OCI-LY7 (cell line): Measurements from ENCODE around the gene STK32C. TPM values are rescaled to one million over a fixed set of nuclear protein-coding genes. Genes with fewer than 3 reads are reported as not detected.

Experiments used
- BruUV-seq: library from RNA; stranded (reverse); fragments of 400-500 nt; replicated peaks from 2 replicates; lab custom pipeline; 2021; lab: Mats Ljungman, UMichigan
- CTCF ChIA-PET: fragments of 300-600 bp; sonication (Branson Sonifier 250); formaldehyde crosslinking; loops from one replicate; lab custom pipeline; 2022; ENCODE audit warnings: antibody characterized with exemption; ENCODE audit not compliant: unreplicated experiment; lab: Charles Lee
- POLR2A ChIA-PET: fragments of 300-600 bp; sonication (Branson Sonifier 250); formaldehyde crosslinking; loops from one replicate; lab custom pipeline; 2022; ENCODE audit warnings: antibody characterized with exemption; lab: Charles Lee
- DNase-seq: peaks from one replicate; pipeline ENCODE4 v3.0.0-alpha.2; 2015; ENCODE audit warnings: low spot score
- H2AFZ ChIP-seq: fragments of 200-600 bp; sonication (generic), shearing (Covaris generic); 2 replicates; pipeline ENCODE4 v1.6.1; 2014; ENCODE audit warnings: mild to moderate bottlenecking, antibody characterized with exemption, low read length, moderate library complexity
- H3K27ac ChIP-seq: fragments of 200-600 bp; sonication (generic); 2 replicates; pipeline ENCODE4 v1.5.1; 2014; ENCODE audit warnings: mixed run types, low read depth, mild to moderate bottlenecking, moderate library complexity, low read length, inconsistent platforms; ENCODE audit not compliant: poor library complexity, severe bottlenecking
- H3K36me3 ChIP-seq: fragments of 200-600 bp; sonication (generic); 2 replicates; pipeline ENCODE4 v1.6.1; 2014; ENCODE audit warnings: mild to moderate bottlenecking, antibody characterized with exemption, low read length, moderate library complexity, mixed read lengths; ENCODE audit not compliant: insufficient read depth
- H3K4me1 ChIP-seq: fragments of 200-600 bp; sonication (generic); 2 replicates; pipeline ENCODE4 v1.5.1; 2014; ENCODE audit warnings: mild to moderate bottlenecking, low read length; ENCODE audit not compliant: insufficient read depth, poor library complexity, severe bottlenecking
- H3K4me2 ChIP-seq: fragments of 200-600 bp; sonication (generic); 2 replicates; pipeline ENCODE4 v1.6.1; 2014; ENCODE audit warnings: mild to moderate bottlenecking, low read length
- H3K4me3 ChIP-seq: fragments of 200-600 bp; sonication (generic); 2 replicates; pipeline ENCODE4 v1.5.1; 2014; ENCODE audit warnings: mild to moderate bottlenecking, low read depth, low read length; ENCODE audit not compliant: poor library complexity, severe bottlenecking
- H3K79me2 ChIP-seq: fragments of 200-600 bp; sonication (generic); 2 replicates; pipeline ENCODE4 v1.6.1; 2016; ENCODE audit warnings: low read depth, mild to moderate bottlenecking, low read length, moderate library complexity, mixed read lengths; ENCODE audit not compliant: insufficient read depth
- H3K9me2 ChIP-seq: fragments of 200-600 bp; sonication (generic); 2 replicates; pipeline ENCODE4 v1.6.1; 2016; ENCODE audit warnings: mild to moderate bottlenecking, low read length, mixed read lengths; ENCODE audit not compliant: insufficient read depth
- H3K9me3 ChIP-seq: fragments of 200-600 bp; sonication (generic); 2 replicates; pipeline ENCODE4 v1.6.1; 2014; ENCODE audit warnings: mild to moderate bottlenecking, mixed run types, low read length, mixed read lengths
- H4K20me1 ChIP-seq: fragments of 200-600 bp; sonication (generic); 2 replicates; pipeline ENCODE4 v1.6.1; 2014; ENCODE audit warnings: mild to moderate bottlenecking, antibody characterized with exemption, low read length, moderate library complexity, mixed read lengths; ENCODE audit not compliant: insufficient read depth
- EZH2phosphoT487 ChIP-seq: fragments of 200-600 bp; sonication (generic); IDR thresholded peaks from 2 replicates; pipeline ENCODE4 v1.6.1; 2018; ENCODE audit warnings: low read depth, borderline replicate concordance, mild to moderate bottlenecking, mixed run types, antibody characterized with exemption, low read length, moderate library complexity, mixed read lengths
- intact Hi-C: fragments of 100-400 bp; cut with micrococcal nuclease; formaldehyde crosslinking; loops from one replicate; pipeline ENCODE4 v1.10.0; 2022; ENCODE audit not compliant: unreplicated experiment
- total RNA-seq, 2 experiments: library from RNA; depleted of rRNA in 1 of 2; stranded (reverse); fragments of >200 nt in 1 of 2; shearing (Covaris generic) in 1 of 2; gene quantifications; 2 replicates each; pipeline ENCODE4 v1.2.3, GENCODE V29; 2014 to 2022
- TF ChIP-seq, protein P1 (sequence below): fragments of 200-600 bp; sonication (generic); conservative IDR thresholded peaks from 2 replicates; pipeline ENCODE4 v1.5.1; 2014; ENCODE audit warnings: mild to moderate bottlenecking, antibody characterized with exemption, low read length, moderate library complexity, mixed read lengths

Gene STK32C
- total RNA-seq, 2 experiments from 2014 or later = 13.1 to 30.4 TPM

DNA sequence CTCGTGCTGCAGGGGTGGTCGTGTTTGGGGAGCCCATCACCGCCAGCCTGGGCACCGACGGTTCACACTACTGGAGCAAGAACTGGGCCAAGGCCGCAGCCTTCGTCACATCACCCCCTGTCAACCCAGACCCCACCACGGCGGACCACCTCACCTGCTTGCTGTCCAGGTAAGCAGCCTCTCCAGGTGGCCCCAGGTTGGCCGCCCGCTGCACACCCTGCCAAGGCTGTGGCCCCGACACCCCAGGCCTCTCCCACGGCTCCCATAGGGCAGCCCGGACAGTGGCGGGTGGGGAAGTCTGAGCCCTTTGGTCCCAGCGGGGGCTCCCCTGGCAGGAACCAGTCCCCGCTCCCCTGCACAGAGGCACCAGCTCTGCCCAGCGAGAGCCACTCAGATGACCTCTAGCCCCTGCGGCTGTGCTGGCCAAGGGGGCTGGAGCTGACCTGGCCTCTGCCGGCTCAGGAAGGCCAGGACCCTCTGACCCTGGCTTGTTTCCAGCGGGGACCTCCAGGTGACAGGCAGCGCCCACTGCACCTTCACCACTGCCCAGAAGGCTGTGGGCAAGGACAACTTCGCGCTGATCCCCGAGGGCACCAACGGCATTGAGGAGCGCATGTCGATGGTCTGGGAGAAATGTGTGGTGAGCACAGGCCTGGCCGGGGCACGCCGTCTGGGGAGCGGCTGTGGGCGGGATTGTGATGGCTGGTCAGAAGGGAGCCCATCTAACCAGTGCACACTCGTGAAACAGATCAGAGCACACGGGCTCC lies 107.2 kb downstream of the STK32C start:
- DNase-seq = no peak
- CTCF ChIA-PET = no interaction called here

DNA sequence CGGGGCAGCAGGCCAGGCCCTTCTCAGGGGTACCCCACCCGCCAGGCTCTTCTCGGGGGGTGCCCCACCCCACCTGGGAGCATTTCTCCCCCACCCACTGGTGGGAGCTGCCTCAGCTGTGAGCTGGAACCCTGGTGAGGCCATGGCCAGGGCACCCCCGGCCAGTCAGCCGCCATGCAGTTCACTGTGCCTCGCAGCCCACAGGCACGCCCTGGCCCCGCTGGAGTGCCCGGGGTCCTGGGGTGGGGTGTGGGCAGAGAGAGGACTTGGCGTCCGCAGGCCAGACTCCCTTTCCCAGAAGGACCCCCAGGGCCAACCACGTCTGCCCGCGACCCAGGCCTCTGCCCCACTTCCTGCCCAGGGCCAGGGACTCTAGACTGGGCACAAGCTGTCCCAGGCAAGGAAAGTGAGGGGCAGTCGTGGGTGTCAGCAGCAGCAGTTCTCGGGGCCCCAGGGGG lies 107.9 kb downstream of the STK32C start:
- POLR2A ChIA-PET = no interaction called here

More for the DNA sequence above, 107.2 kb downstream of the STK32C start:
- POLR2A ChIA-PET = no interaction called here
- H3K4me3 ChIP-seq = no peak overlapping the region
- no peaks in the 10 kb centered on the region for H4K20me1 ChIP-seq
- no peaks in the 10 kb centered on the region for H3K9me2 ChIP-seq
- no peak overlapping the region for H3K27ac ChIP-seq
- no peak overlapping the region for H3K4me2 ChIP-seq
- H3K79me2 ChIP-seq = no peaks in the 10 kb centered on the region
- no peak overlapping the region for H2AFZ ChIP-seq
- intact Hi-C loops = no loop called here
- no TSS peak for BruUV-seq
- no peaks in the 10 kb centered on the region for H3K9me3 ChIP-seq
- no peaks in the 10 kb centered on the region for H3K36me3 ChIP-seq
- H3K4me1 ChIP-seq = no peaks in the 10 kb centered on the region
- TF ChIP-seq, protein P1, sequence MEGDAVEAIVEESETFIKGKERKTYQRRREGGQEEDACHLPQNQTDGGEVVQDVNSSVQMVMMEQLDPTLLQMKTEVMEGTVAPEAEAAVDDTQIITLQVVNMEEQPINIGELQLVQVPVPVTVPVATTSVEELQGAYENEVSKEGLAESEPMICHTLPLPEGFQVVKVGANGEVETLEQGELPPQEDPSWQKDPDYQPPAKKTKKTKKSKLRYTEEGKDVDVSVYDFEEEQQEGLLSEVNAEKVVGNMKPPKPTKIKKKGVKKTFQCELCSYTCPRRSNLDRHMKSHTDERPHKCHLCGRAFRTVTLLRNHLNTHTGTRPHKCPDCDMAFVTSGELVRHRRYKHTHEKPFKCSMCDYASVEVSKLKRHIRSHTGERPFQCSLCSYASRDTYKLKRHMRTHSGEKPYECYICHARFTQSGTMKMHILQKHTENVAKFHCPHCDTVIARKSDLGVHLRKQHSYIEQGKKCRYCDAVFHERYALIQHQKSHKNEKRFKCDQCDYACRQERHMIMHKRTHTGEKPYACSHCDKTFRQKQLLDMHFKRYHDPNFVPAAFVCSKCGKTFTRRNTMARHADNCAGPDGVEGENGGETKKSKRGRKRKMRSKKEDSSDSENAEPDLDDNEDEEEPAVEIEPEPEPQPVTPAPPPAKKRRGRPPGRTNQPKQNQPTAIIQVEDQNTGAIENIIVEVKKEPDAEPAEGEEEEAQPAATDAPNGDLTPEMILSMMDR = no peak
- TF ChIP-seq EZH2phosphoT487 = no peak

More for the DNA sequence above, 107.9 kb downstream of the STK32C start:
- CTCF ChIA-PET = no interaction called here
- no peak for DNase-seq
- Histone ChIP-seq H4K20me1 (no peaks in the 10 kb centered on the region), H3K36me3 (no peaks in the 10 kb centered on the region), H3K9me2 (no peaks in the 10 kb centered on the region), H3K9me3 (no peaks in the 10 kb centered on the region), H2AFZ (no peak overlapping the region), H3K4me3 (no peak overlapping the region), H3K27ac (no peak overlapping the region), H3K79me2 (no peaks in the 10 kb centered on the region), H3K4me2 (no peak overlapping the region), H3K4me1 (no peaks in the 10 kb centered on the region)
- intact Hi-C loops = no loop called here
- no TSS peak for BruUV-seq
- no peak for TF ChIP-seq EZH2phosphoT487
- TF ChIP-seq, protein P1 = no peak
